ENCODE data around the gene CCDC200. TPM values are rescaled to one million over a fixed set of nuclear protein-coding genes. Genes with fewer than 3 reads are reported as not detected.
A peak's percentile ranks its signal among the peaks of the same experiment; 100 is the strongest.

Gene CCDC200
- total and polyA plus RNA-seq, 2 of the 13 experiments (the other 11 are each of a cell fraction or from before 2014, with no cell fraction given): not detected

GRCh38 chr17:43216762-43217613 lies 11.4 kb downstream of the CCDC200 start (continued):
- TF ChIP-seq ARID5B (CRISPR knock-in tag; IDR thresholded peaks at IDR 0.05) (peak; percentile 88), ZNF768 (CRISPR knock-in tag; IDR thresholded peaks at IDR 0.05) (no peak; the same call in 1 of the 2 replicates), HNF4A (CRISPR knock-in tag; IDR thresholded peaks at IDR 0.05) (peak; percentile 87), RAD21 (CRISPR knock-in tag; IDR thresholded peaks at IDR 0.05) (peak; percentile 72; the same call in 1 of the 2 replicates), ZNF850 (CRISPR knock-in tag; conservative IDR thresholded peaks at IDR 0.05) (no peak), YY1 (IDR thresholded peaks at IDR 0.05; ENCODE audit: insufficient read depth, insufficient replicate concordance, low read depth, low read length) (peak; percentile 80), ZNF816 (CRISPR knock-in tag; IDR thresholded peaks at IDR 0.05; ENCODE audit: borderline replicate concordance) (peak; percentile 92; the same call in 1 of the 2 replicates), ZNF292 (CRISPR knock-in tag; IDR thresholded peaks at IDR 0.05; ENCODE audit: borderline replicate concordance, low read depth) (peak; percentile 82; the same call in 1 of the 2 replicates), CREB3 (CRISPR knock-in tag; IDR thresholded peaks at IDR 0.05) (peak; percentile 73; the same call in 1 of the 2 replicates), TBX2 (CRISPR knock-in tag; IDR thresholded peaks at IDR 0.05; ENCODE audit: borderline replicate concordance) (peak; percentile 83), SMAD1 (CRISPR knock-in tag; IDR thresholded peaks at IDR 0.05; ENCODE audit: borderline replicate concordance, low read depth) (peak; percentile 66; the same call in 1 of the 2 replicates), RARG (CRISPR knock-in tag; IDR thresholded peaks at IDR 0.05; ENCODE audit: low read depth) (peak; percentile 78; the same call in 1 of the 2 replicates), NFE2L2 (IDR thresholded peaks at IDR 0.05; ENCODE audit: low read length) (peak; percentile 27; the same call in 1 of the 2 replicates), MED13 (CRISPR knock-in tag; IDR thresholded peaks at IDR 0.05) (peak; percentile 81; the same call in 1 of the 2 replicates), ZNF230 (CRISPR knock-in tag; IDR thresholded peaks at IDR 0.05) (peak; percentile 97), HOXD1 (CRISPR knock-in tag; IDR thresholded peaks at IDR 0.05) (no peak), ZBTB1 (CRISPR knock-in tag; IDR thresholded peaks at IDR 0.05; ENCODE audit: borderline replicate concordance) (no peak), ETS1 (CRISPR knock-in tag; IDR thresholded peaks at IDR 0.05) (no peak), ZNF549 (CRISPR knock-in tag; IDR thresholded peaks at IDR 0.05) (0 out of 2 replicates have a peak, but pooled peaks have one; percentile 73), GMEB1 (CRISPR knock-in tag; IDR thresholded peaks at IDR 0.05; ENCODE audit: borderline replicate concordance) (peak; percentile 65), MXD4 (CRISPR knock-in tag; IDR thresholded peaks at IDR 0.05) (peak; percentile 88)

Measured in HepG2 (cell line).